ENCODE results near the gene UCP2.

UCP2 gene

GRCh38 chr11:74006743-74007304, 24.2 kb upstream of the UCP2 start:
- CTCF ChIA-PET = interaction anchor here (0.5 to 0.6 kb wide), 2 partner anchors 8 to 28 kb away, joined by 3 to 6 read pairs; no protein-coding TSS in a partner anchor
- POLR2A ChIA-PET (ENCODE audit: low non-redundant PET) = no interaction called here
- TF ChIP-seq CTCF (conservative IDR thresholded peaks at IDR 0.05; ENCODE audit: low read depth) = no peak
- no peak for DNase-seq (ENCODE audit: low spot score)
- no peak overlapping the region for H3K27ac ChIP-seq

- no peak overlapping the region for H3K27ac ChIP-seq
- no peak for TF ChIP-seq CTCF (conservative IDR thresholded peaks at IDR 0.05; ENCODE audit: low read depth)
- CTCF ChIA-PET = no interaction called here
- no peak for DNase-seq (ENCODE audit: low spot score)
- POLR2A ChIA-PET (ENCODE audit: low non-redundant PET) = no interaction called here
Observed at GRCh38 chr11:74005721-74006517, 23.3 kb upstream of the UCP2 start.

GRCh38 chr11:74004759-74005615, 22.3 kb upstream of the UCP2 start:
- TF ChIP-seq CTCF (conservative IDR thresholded peaks at IDR 0.05; ENCODE audit: low read depth) = no peak
- no peak for DNase-seq (ENCODE audit: low spot score)
- ChIA-PET POLR2A (ENCODE audit: low non-redundant PET) (no interaction called here), CTCF (interaction anchor here (0.5 to 0.6 kb wide), 2 partner anchors 19 to 45 kb away, joined by 3 to 4 read pairs; no protein-coding TSS in a partner anchor)
- no peak overlapping the region for H3K27ac ChIP-seq

- POLR2A ChIA-PET (ENCODE audit: low non-redundant PET) = no interaction called here
- H3K27ac ChIP-seq = no peak overlapping the region
- CTCF ChIA-PET = no interaction called here
- no peak for DNase-seq (ENCODE audit: low spot score)
- TF ChIP-seq CTCF (conservative IDR thresholded peaks at IDR 0.05; ENCODE audit: low read depth) = no peak
Observed at GRCh38 chr11:74004046-74004695, 21.5 kb upstream of the UCP2 start.

GRCh38 chr11:74002832-74003231, 20.2 kb upstream of the UCP2 start:
- CTCF ChIA-PET = interaction anchor here (0.7 kb wide), 1 partner anchor 243 kb away, joined by 3 read pairs; no protein-coding TSS in a partner anchor
- DNase-seq (ENCODE audit: low spot score) = no peak
- H3K27ac ChIP-seq = no peak overlapping the region
- TF ChIP-seq CTCF (conservative IDR thresholded peaks at IDR 0.05; ENCODE audit: low read depth) = no peak
- POLR2A ChIA-PET (ENCODE audit: low non-redundant PET) = no interaction called here
